Trophoblast cell (in vitro differentiated cells and primary cell): ENCODE measurements around the gene PRR23B.
"Not testable (repeated sequence)": the region's sequence is repeated elsewhere in the genome, so short reads cannot be mapped to it uniquely, and the experiment has no call there.

Source experiments
- DNase-seq, 2 donors: peaks; one replicate each; pipeline ENCODE4 v3.0.0-alpha.2; 2016
- H2AFZ ChIP-seq: 2 replicates; pipeline ENCODE4 v1.6.1; 2013; ENCODE audit warnings: low read length, moderate library complexity, mild to moderate bottlenecking; ENCODE audit not compliant: insufficient read depth, poor library complexity
- H2AK5ac ChIP-seq: 2 replicates; pipeline ENCODE4 v1.6.1; 2013; ENCODE audit warnings: mild to moderate bottlenecking, low read length
- H2BK120ac ChIP-seq: 2 replicates; pipeline ENCODE4 v1.6.1; 2013; ENCODE audit warnings: low read length, mild to moderate bottlenecking, moderate library complexity; ENCODE audit not compliant: insufficient read depth, poor library complexity
- H2BK12ac ChIP-seq: 2 replicates; pipeline ENCODE4 v1.6.1; 2013; ENCODE audit warnings: mild to moderate bottlenecking, low read length, moderate library complexity
- H2BK5ac ChIP-seq: 2 replicates; pipeline ENCODE4 v1.6.1; 2013; ENCODE audit warnings: low read length, low read depth, moderate library complexity, mild to moderate bottlenecking; ENCODE audit not compliant: poor library complexity
- H3K14ac ChIP-seq: 2 replicates; pipeline ENCODE4 v1.6.1; 2013; ENCODE audit warnings: mild to moderate bottlenecking, low read length
- H3K18ac ChIP-seq: 2 replicates; pipeline ENCODE4 v1.6.1; 2013; ENCODE audit warnings: mild to moderate bottlenecking, low read length
- H3K23ac ChIP-seq: 2 replicates; pipeline ENCODE4 v1.6.1; 2013; ENCODE audit warnings: low read length
- H3K27ac ChIP-seq: 2 replicates; pipeline ENCODE4 v1.5.1; 2013; ENCODE audit warnings: low read depth, mild to moderate bottlenecking, inconsistent platforms, low read length, moderate library complexity
- H3K27me3 ChIP-seq: 2 replicates; pipeline ENCODE4 v1.6.1; 2013; ENCODE audit warnings: inconsistent platforms, mild to moderate bottlenecking, low read length, moderate library complexity; ENCODE audit not compliant: insufficient read depth
- H3K36me3 ChIP-seq, 2 experiments: 1 replicate in 1 of 2; 2 replicates in 1 of 2; pipeline ENCODE4 v1.6.1; 2013; ENCODE audit warnings: low read length in 2 of 2, mild to moderate bottlenecking in 2 of 2, moderate library complexity in 1 of 2; ENCODE audit not compliant: insufficient read depth in 2 of 2, control insufficient read depth in 1 of 2
- H3K4ac ChIP-seq: 2 replicates; pipeline ENCODE4 v1.6.1; 2013; ENCODE audit warnings: low read depth, mild to moderate bottlenecking, low read length, moderate library complexity
- H3K4me1 ChIP-seq, 2 experiments: 1 replicate in 1 of 2; 2 replicates in 1 of 2; pipeline ENCODE4 v1.6.1; 2013; ENCODE audit warnings: low read length in 2 of 2, mild to moderate bottlenecking in 2 of 2, moderate library complexity in 1 of 2; ENCODE audit not compliant: insufficient read depth in 2 of 2, control insufficient read depth in 1 of 2
- H3K4me2 ChIP-seq: 2 replicates; pipeline ENCODE4 v1.6.1; 2013; ENCODE audit warnings: inconsistent platforms, mild to moderate bottlenecking, low read length, moderate library complexity
- H3K4me3 ChIP-seq: 2 replicates; pipeline ENCODE4 v1.5.1; 2013; ENCODE audit warnings: mild to moderate bottlenecking, low read depth, low read length, inconsistent platforms
- H3K79me1 ChIP-seq: one replicate; pipeline ENCODE4 v1.6.1; 2013; ENCODE audit warnings: low read length
- H3K79me2 ChIP-seq: 2 replicates; pipeline ENCODE4 v1.6.1; 2013; ENCODE audit warnings: low read length, mild to moderate bottlenecking; ENCODE audit not compliant: control insufficient read depth, insufficient read depth, poor library complexity
- H3K9ac ChIP-seq: 2 replicates; pipeline ENCODE4 v1.6.1; 2013; ENCODE audit warnings: mild to moderate bottlenecking, low read length
- H3K9me3 ChIP-seq: 2 replicates; pipeline ENCODE4 v1.6.1; 2013; ENCODE audit warnings: low read depth, mild to moderate bottlenecking, control low read depth, inconsistent platforms, low read length; ENCODE audit not compliant: insufficient read depth
- H4K12ac ChIP-seq: 2 replicates; pipeline ENCODE4 v1.6.1; 2013; ENCODE audit warnings: low read depth, mild to moderate bottlenecking, low read length, moderate library complexity
- H4K8ac ChIP-seq: 2 replicates; pipeline ENCODE4 v1.6.1; 2013; ENCODE audit warnings: low read depth, mild to moderate bottlenecking, low read length, moderate library complexity
- H4K91ac ChIP-seq: one replicate; pipeline ENCODE4 v1.6.1; 2013; ENCODE audit warnings: low read depth, mild to moderate bottlenecking, low read length, moderate library complexity
- WGBS: extraction: QIAGEN DNeasy Blood & Tissue Kit; methylation state at CpG from one replicate; pipeline ENCODE4 v1.1.7; 2013; ENCODE audit warnings: missing lambda C conversion rate; ENCODE audit not compliant: insufficient read length, insufficient coverage; ENCODE audit errors: extremely low coverage; 5-methylcytosine and 5-hydroxymethylcytosine counted together

The PRR23B gene

DNA sequence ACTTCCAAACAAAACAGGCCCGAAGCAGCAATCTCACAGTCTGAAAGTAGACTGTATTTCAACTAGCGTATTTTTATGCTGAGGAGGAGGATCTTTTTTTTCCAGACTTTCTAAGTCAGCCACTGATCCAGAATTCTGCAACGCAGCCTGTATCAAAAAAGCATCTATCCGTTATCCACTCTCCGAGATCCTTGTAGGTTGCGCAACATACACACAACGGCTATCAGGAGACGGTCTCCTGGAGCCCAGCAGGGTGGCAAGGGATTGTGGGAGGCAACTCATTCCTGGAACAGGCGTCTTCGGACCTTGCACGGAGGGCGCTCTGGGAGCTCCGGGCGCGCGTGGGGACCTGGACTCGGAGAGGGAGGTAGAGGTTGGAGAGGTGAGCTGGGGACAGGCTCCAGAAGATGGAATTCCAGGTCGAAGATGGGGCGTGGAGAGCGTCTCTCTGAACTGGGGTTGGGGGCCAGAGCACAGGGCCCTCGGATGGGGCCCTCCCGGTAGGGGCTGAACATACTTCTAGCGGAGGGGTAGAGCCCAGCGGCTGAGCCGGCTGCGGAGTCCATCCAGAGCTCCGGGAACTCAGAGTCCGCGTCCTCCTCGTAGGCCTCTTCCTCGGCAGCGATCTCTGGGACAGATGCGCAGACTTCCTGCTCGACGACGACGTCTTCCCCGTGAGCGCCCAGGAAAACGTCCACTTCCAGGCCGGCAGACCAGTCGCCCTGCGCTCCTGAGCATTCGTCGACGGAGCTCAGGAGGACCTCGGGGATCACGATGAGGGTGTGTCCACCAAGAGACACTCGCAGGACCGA is 23.0 kb upstream of the PRR23B start:
- no CpG with 5 or more reads among the region's 50 CpGs for WGBS
- Histone ChIP-seq H3K27me3 (no peaks in the 10 kb centered on the region), H2BK12ac (no peak overlapping the region), H3K79me1 (no peaks in the 10 kb centered on the region), H3K36me3 (no peaks in the 10 kb centered on the region), H4K12ac (no peak overlapping the region), H2AK5ac (no peak overlapping the region), H3K18ac (no peak overlapping the region), H3K4ac (no peak overlapping the region), H3K79me2 (no peaks in the 10 kb centered on the region), H3K4me3 (no peak overlapping the region), H3K9ac (no peak overlapping the region), H4K91ac (no peak overlapping the region), H3K27ac (no peak overlapping the region), H2BK120ac (no peak overlapping the region), H3K9me3 (peaks cover 10% of the 10 kb centered on the region), H3K4me2 (no peak overlapping the region), H4K8ac (no peak overlapping the region), H2AFZ (no peak overlapping the region), H3K23ac (no peak overlapping the region), H3K4me1 (no peaks in the 10 kb centered on the region), H2BK5ac (no peak overlapping the region), H3K14ac (no peak overlapping the region)
- no peak for DNase-seq

DNA sequence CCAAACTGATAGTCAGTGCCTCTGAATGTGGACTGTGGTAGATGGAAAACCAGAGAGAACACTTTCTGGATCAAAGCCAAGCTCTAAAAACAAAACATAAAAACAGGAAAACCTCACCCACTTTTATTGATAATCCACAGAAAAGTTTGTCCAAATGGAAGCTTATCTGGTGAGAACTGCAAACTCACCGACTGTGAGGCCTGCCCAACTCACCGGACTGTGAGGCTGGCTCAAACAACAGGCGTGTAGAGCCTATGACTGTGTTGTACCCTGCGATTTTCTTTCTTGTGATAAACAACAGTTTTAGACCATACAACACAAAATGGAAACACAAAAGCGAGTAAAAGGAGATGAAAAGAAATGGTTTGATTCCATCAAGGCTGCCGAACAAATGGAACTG is 16.8 kb upstream of the PRR23B start:
- H2BK12ac ChIP-seq, result no peak overlapping the region
- no peaks in the 10 kb centered on the region for H3K79me1 ChIP-seq
- H2AK5ac ChIP-seq, result no peak overlapping the region
- H3K4me1 ChIP-seq, result no peaks in the 10 kb centered on the region
- H2BK120ac ChIP-seq, result no peak overlapping the region
- no peak overlapping the region for H3K4ac ChIP-seq
- WGBS, result no CpG with 5 or more reads among the region's 6 CpGs
- no peak for DNase-seq
- no peak overlapping the region for H3K14ac ChIP-seq
- H2BK5ac ChIP-seq, result no peak overlapping the region
- no peak overlapping the region for H3K4me2 ChIP-seq
- no peak overlapping the region for H3K23ac ChIP-seq
- H3K18ac ChIP-seq, result no peak overlapping the region
- H3K27ac ChIP-seq, result no peak overlapping the region
- no peak overlapping the region for H3K9ac ChIP-seq
- H2AFZ ChIP-seq, result no peak overlapping the region
- no peaks in the 10 kb centered on the region for H3K9me3 ChIP-seq
- no peaks in the 10 kb centered on the region for H3K27me3 ChIP-seq
- no peak overlapping the region for H3K4me3 ChIP-seq
- H4K8ac ChIP-seq, result no peak overlapping the region
- no peaks in the 10 kb centered on the region for H3K36me3 ChIP-seq
- no peaks in the 10 kb centered on the region for H3K79me2 ChIP-seq
- H4K12ac ChIP-seq, result no peak overlapping the region
- no peak overlapping the region for H4K91ac ChIP-seq

DNA sequence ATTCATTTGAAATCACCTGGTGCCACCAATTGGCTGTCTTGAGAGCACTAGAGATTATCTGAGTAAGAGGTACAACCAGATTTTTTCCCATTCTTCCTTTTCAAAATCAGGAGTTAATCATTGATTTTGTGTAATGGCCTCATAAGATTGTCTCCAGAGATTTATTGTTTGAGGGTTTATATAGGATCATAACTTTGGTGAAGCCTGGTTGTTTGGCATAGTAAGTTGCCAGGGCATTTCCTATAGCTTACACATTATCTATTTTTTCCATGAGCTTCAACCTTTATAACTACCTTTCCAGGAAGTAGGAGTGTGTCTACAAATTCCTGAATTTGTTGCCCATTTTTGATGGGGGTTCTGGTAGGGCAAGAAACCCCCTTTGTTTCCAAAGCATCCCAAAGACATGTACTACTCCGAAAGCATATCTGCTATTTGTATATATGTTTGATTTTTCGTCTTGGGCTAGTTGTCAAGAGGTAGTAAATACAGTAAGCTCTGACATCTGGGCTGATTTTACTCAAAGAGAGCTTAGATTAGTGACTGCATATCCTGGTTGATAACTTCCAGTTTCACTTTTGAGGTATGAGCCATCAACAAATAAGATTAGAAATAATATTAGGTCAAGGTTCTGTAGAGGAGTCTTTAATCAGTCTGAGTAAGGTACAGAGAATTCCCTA is 11.7 kb upstream of the PRR23B start:
- WGBS, result no CpG with 5 or more reads among the region's 2 CpGs

DNA sequence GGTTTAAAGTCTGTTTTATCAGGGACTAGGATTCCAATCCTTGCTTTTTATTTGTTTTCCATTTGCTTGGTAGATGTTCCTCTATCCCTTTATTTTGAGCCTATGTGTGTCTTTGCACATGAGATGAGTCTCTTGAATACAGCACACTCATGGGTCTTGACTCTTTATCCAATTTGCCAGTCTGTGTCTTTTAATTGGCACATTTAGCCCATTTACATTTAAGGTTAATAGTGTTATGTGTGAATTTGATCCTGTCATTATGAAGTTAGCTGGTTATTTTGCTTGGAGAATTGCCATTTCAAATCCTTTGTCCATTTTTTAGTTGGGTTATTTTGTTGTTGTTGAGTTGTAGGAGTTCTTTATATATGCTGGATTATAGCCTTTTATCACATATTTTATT is 9.8 kb upstream of the PRR23B start:
- not testable (repeated sequence) for H3K18ac ChIP-seq, H3K4me2 ChIP-seq, H3K9me3 ChIP-seq, H3K36me3 ChIP-seq, H4K91ac ChIP-seq, H3K79me2 ChIP-seq, H2BK12ac ChIP-seq, H2BK5ac ChIP-seq, H2AK5ac ChIP-seq, H3K79me1 ChIP-seq, H3K4me3 ChIP-seq, H2BK120ac ChIP-seq, H4K8ac ChIP-seq, H3K23ac ChIP-seq, H3K9ac ChIP-seq, H4K12ac ChIP-seq, H3K27ac ChIP-seq, H3K4me1 ChIP-seq, DNase-seq, H2AFZ ChIP-seq, H3K14ac ChIP-seq, H3K27me3 ChIP-seq, H3K4ac ChIP-seq

More for the DNA sequence above, 11.7 kb upstream of the PRR23B start:
- Histone ChIP-seq H2AFZ (no peak overlapping the region), H3K27me3 (no peaks in the 10 kb centered on the region), H2BK120ac (no peak overlapping the region), H4K8ac (no peak overlapping the region), H3K4ac (no peak overlapping the region), H2AK5ac (no peak overlapping the region), H3K9me3 (no peaks in the 10 kb centered on the region), H4K91ac (no peak overlapping the region), H3K14ac (no peak overlapping the region), H2BK5ac (no peak overlapping the region), H3K18ac (no peak overlapping the region), H3K4me3 (no peak overlapping the region), H3K4me2 (no peak overlapping the region), H3K4me1 (no peaks in the 10 kb centered on the region), H4K12ac (no peak overlapping the region), H3K9ac (no peak overlapping the region), H3K79me2 (no peaks in the 10 kb centered on the region), H3K36me3 (no peaks in the 10 kb centered on the region), H2BK12ac (no peak overlapping the region), H3K27ac (no peak overlapping the region), H3K79me1 (no peaks in the 10 kb centered on the region), H3K23ac (no peak overlapping the region)
- DNase-seq, result no peak
